OCI-LY3 (cell line): ENCODE results near the gene IFFO2.
A peak's percentile ranks its signal among the peaks of the same experiment; 100 is the strongest.

Source experiments
- H2AFZ ChIP-seq: fragments of 200-600, 300-600 bp; shearing (Covaris generic); 2 replicates; pipeline ENCODE4 v1.6.0; 2014; ENCODE audit warnings: antibody characterized with exemption, low read depth, low read length
- H3K27ac ChIP-seq: fragments of 200-600, 300-600 bp; sonication (generic); 2 replicates; pipeline ENCODE4 v1.5.1; 2014; ENCODE audit warnings: mild to moderate bottlenecking, low read length, moderate library complexity, mixed read lengths
- H3K27me3 ChIP-seq: fragments of 200-600, 300-600 bp; sonication (generic); 2 replicates; pipeline ENCODE4 v1.6.1; 2014; ENCODE audit warnings: low read depth, low read length, mixed read lengths
- H3K36me3 ChIP-seq: fragments of 200-600, 300-600 bp; sonication (generic); replicated peaks from 2 replicates; pipeline ENCODE3; 2014; ENCODE audit warnings: low read depth, low read length, mixed read lengths
- H3K4me1 ChIP-seq: fragments of 300-600, 200-600 bp; sonication (generic); 2 replicates; pipeline ENCODE4 v1.6.1; 2014; ENCODE audit warnings: low read length, mixed read lengths
- H3K4me2 ChIP-seq: fragments of 200-600, 300-600 bp; sonication (generic); 2 replicates; pipeline ENCODE4 v1.6.1; 2014; ENCODE audit warnings: low read length, mixed read lengths
- H3K4me3 ChIP-seq: fragments of 300-600, 200-600 bp; sonication (generic); 2 replicates; pipeline ENCODE4 v1.5.1; 2014; ENCODE audit warnings: antibody characterized with exemption, mild to moderate bottlenecking, low read length, moderate library complexity
- H3K79me2 ChIP-seq: fragments of 300-600, 200-600 bp; shearing (Covaris generic); 2 replicates; pipeline ENCODE4 v1.6.1; 2014; ENCODE audit warnings: mild to moderate bottlenecking, low read length, mixed read lengths
- H3K9ac ChIP-seq: fragments of 300-600, 200-600 bp; shearing (Covaris generic); 2 replicates; pipeline ENCODE4 v1.6.0; 2014; ENCODE audit warnings: mild to moderate bottlenecking, low read length, moderate library complexity
- H3K9me3 ChIP-seq: fragments of 200-600, 300-600 bp; shearing (Covaris generic); 2 replicates; pipeline ENCODE4 v1.6.1; 2014; ENCODE audit warnings: low read length, mixed read lengths; ENCODE audit not compliant: insufficient read depth
- H4K20me1 ChIP-seq: fragments of 200-600, 300-600 bp; sonication (generic); 2 replicates; pipeline ENCODE4 v1.6.1; 2016; ENCODE audit warnings: low read length, mixed read lengths; ENCODE audit not compliant: insufficient read depth
- CTCF ChIP-seq: fragments of 200-600, 300-600 bp; sonication (generic); IDR thresholded peaks from 2 replicates; pipeline ENCODE4 v1.5.1; 2014; ENCODE audit warnings: antibody characterized with exemption, low read length, low read depth
- EZH2phosphoT487 ChIP-seq: fragments of 200-600 bp; shearing (Covaris generic); IDR thresholded peaks from 2 replicates; pipeline ENCODE4 v1.6.1; 2018; ENCODE audit warnings: antibody characterized with exemption, mixed run types, low read depth

IFFO2 gene

GRCh38 chr1:18951416-18951815, 5.1 kb downstream of the IFFO2 start:
- no peaks in the 10 kb centered on the region for H3K79me2 ChIP-seq
- H3K9me3 ChIP-seq: no peaks in the 10 kb centered on the region
- H3K9ac ChIP-seq: peak overlapping the region; percentile 41
- peaks cover 20% of the 10 kb centered on the region for H3K4me1 ChIP-seq
- H3K36me3 ChIP-seq: no peaks in the 10 kb centered on the region
- TF ChIP-seq CTCF (no peak), EZH2phosphoT487 (no peak)
- peak overlapping the region; percentile 61 for H3K4me2 ChIP-seq
- H3K27me3 ChIP-seq: no peaks in the 10 kb centered on the region
- peak overlapping the region; percentile 35 for H3K27ac ChIP-seq
- no peaks in the 10 kb centered on the region for H4K20me1 ChIP-seq
- peak overlapping the region; percentile 65; the same call in 1 of the 2 replicates for H2AFZ ChIP-seq
- no peak overlapping the region for H3K4me3 ChIP-seq

- H3K4me1 ChIP-seq: peaks cover 20% of the 10 kb centered on the region
- H3K27ac ChIP-seq: no peak overlapping the region
- no peak overlapping the region for H3K4me3 ChIP-seq
- no peak overlapping the region for H3K9ac ChIP-seq
- no peaks in the 10 kb centered on the region for H3K36me3 ChIP-seq
- H4K20me1 ChIP-seq: no peaks in the 10 kb centered on the region
- no peaks in the 10 kb centered on the region for H3K9me3 ChIP-seq
- no peaks in the 10 kb centered on the region for H3K79me2 ChIP-seq
- no peak overlapping the region for H2AFZ ChIP-seq
- no peak for TF ChIP-seq EZH2phosphoT487
- no peak for TF ChIP-seq CTCF
- no peak overlapping the region for H3K4me2 ChIP-seq
- H3K27me3 ChIP-seq: no peaks in the 10 kb centered on the region
These were observed 6.0 kb downstream of the IFFO2 start for GRCh38 chr1:18950401-18951026.

- H3K4me2 ChIP-seq: no peak overlapping the region
These were observed 6.6 kb downstream of the IFFO2 start for GRCh38 chr1:18949686-18950400.

More at GRCh38 chr1:18949686-18950400, 6.6 kb downstream of the IFFO2 start:
- Histone ChIP-seq H4K20me1 (no peaks in the 10 kb centered on the region), H2AFZ (no peak overlapping the region), H3K36me3 (no peaks in the 10 kb centered on the region), H3K27ac (no peak overlapping the region), H3K9me3 (no peaks in the 10 kb centered on the region), H3K9ac (no peak overlapping the region), H3K4me1 (peaks cover 20% of the 10 kb centered on the region), H3K79me2 (no peaks in the 10 kb centered on the region), H3K4me3 (no peak overlapping the region), H3K27me3 (no peaks in the 10 kb centered on the region)
- TF ChIP-seq EZH2phosphoT487 (no peak), CTCF (no peak)
